A172 (cell line): ENCODE data around the gene DHRS12. TPM values are rescaled to one million over a fixed set of nuclear protein-coding genes. Genes with fewer than 3 reads are reported as not detected.
"Not testable (repeated sequence)": the region's sequence is repeated elsewhere in the genome, so short reads cannot be mapped to it uniquely, and the experiment has no call there.

ENCODE experiments used
- DNase-seq: peaks from one replicate; pipeline ENCODE4 v3.0.0-alpha.2; 2015; ENCODE audit warnings: low spot score
- total RNA-seq: library from RNA; depleted of rRNA; stranded (reverse); fragments of >200 nt; shearing (Covaris generic); gene quantifications from 2 replicates; pipeline ENCODE4 v1.2.3, GENCODE V29; 2014

Gene DHRS12
- total RNA-seq, 1 experiment from 2014 or later = 3.1 TPM

- no peak for DNase-seq
Measured at GRCh38 chr13:51827254-51827653, 23.3 kb upstream of the DHRS12 start.

DNA sequence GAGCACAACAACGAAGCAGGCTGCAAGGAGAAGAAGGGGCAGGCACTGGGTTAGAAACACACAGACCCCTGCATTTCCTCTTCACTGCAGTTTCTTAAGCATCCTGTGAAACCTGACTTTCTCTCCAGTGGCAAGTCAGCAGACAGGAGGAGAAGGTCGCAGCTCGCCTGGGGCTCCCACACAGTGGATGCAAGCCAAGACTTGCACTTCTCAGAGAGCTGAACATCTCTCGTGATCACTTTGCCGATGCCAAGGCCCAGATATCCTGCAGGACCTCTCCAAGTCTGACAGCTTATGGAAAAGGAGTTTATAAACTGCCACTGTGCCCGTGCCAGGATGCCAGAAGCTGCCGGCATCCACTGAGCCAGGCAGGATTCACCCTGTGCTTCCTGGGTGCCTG, 22.6 kb upstream of the DHRS12 start:
- no peak for DNase-seq

DNA sequence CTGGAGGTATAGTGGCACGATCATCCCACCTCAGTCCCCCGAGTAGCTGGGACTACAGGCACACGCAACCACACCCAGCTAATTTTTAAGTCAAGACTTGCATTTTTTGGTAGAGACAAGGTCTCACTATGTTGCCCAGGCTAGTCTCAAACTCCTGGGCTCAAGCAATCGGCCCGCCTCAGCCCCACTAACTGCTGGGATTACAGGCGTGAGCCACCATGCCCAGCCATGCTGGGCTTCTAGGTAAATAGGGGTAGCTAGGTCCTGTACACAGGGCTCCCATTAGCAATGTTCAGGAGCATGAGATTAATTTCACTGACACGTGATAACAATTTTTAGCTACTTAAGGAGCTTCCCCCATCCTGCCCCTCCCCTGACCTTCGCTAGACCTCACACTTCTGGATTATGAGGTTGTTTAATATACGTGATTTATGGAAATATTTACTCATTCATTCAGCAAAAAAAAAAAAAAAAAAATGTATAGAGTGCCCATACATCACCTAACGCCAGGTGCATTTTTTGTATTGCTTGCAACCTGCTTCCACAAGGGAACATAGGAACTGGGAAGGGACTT, 21.8 kb upstream of the DHRS12 start:
- no peak for DNase-seq

DNA sequence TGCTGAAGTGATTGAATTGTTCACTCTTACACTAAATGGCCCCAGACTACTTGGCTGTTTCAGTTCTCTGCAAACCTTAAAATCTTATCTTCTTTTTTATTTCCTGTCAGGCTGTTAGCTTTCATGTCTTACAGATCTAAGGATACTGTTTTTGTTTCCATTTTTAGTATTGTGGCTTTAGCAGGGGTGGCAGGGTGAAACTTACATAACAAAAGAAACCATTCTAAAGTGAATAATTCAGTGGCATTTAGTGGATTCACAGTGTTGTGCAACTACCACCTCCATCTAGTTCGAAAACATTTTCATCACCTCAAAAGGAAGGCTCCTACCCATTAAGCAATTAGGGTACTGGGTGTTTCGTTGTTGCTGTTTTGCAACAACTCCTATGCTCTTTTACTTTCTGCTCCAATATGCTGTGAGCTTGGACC, 21.2 kb upstream of the DHRS12 start:
- DNase-seq = no peak

DNA sequence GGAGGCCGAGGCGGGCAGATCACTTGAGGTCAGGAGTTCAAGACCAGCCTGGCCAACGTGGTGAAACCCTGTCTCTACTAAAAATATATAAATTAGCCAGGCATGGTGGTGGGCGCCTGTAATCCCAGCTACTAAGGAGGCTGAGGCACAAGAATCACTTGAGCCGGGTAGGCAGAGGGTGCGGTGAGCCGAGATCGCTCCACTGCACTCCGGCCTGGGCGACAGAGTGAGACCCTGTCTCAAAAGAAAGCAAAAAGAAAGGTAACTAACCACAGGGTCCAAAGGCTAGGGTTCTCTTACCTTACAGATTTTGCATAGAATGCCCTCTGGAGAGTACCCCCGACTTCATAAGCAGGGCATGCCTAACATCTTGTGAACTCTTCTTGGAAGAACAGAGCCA, 20.7 kb upstream of the DHRS12 start:
- DNase-seq = not testable (repeated sequence)

GRCh38 chr13:51823863-51824262, 19.9 kb upstream of the DHRS12 start:
- no peak for DNase-seq

GRCh38 chr13:51823359-51823758, 19.4 kb upstream of the DHRS12 start:
- no peak for DNase-seq

DNA sequence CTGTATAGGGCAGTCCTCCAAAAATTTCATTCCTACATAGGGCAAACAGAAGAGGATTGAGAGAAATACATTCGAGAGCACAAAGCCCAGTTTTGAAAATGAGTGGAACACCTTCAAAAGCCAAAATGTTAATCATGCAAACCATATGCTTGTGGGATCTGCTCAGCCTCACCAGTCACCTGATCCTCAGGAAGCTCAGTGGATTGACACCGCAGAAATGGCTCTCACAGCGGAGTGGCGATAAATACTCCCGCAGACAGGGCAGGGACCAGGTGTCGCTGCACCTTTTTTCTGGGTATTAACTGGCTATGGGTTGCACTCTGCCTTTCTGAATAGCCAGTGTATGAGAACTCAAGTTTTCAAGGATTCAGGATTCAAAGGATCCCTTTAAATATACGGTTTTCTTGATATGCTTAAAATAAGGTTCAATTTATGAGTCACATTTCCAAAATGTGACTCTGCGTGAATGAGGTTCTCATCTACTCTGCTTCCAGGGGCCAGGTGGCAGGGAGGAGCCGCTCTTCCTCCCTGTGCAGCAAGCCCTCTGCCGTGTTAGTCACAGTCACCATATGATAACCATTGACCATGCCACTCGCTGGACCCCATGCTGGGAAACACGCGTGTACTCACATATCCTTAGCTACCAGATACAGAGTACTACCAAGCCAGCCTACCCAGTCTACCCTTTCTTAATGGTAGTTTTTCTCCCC, 18.3 kb upstream of the DHRS12 start:
- no peak for DNase-seq

DNA sequence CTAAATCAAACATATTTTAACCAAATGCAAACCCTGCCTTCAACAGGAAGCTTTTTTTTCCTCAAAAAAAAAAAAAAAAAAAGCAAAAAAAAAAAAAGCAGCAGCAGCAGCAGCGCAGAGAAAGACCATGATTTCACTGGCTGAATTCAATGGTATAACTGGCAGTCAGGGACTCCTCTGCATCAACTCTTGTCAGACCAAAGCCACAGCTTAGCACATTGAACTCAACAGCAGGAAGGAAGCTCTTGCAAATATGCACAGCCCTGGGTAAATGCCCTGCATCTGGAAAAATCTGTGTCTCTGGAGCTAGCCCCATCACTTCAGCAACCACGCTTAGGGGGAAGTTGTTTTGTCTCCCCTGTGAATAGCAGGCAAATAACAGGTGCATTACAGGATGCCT, 17.6 kb upstream of the DHRS12 start:
- DNase-seq = no peak

DNA sequence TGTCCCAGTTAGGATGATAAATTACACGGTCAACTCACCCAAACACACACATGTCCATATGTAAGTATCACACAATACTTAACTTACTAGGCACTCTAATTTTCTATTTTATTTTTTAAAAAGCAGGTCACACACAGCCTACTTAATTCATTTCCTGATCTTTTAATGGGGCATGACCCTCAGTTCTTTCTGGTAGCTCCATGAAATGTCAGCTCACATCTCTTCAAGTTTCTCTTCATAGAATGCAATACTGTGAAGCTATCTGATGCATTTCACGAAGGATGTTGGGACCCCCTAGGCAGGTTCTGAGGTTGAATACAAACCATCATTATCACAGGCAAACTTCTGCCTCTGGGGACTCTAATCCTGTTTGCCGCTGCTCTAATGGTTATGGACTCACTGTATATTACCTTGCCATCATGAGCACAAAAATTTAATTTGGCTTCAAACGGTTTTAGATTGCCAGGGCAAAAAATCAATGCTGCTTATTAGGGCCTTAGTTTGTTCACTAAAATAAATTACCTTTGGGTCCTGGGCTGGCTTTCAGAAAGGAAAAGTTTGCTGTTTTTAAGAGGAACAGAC, 16.1 kb upstream of the DHRS12 start:
- DNase-seq = no peak

- no peak for DNase-seq
Measured at GRCh38 chr13:51819544-51819943, 15.6 kb upstream of the DHRS12 start.

DNA sequence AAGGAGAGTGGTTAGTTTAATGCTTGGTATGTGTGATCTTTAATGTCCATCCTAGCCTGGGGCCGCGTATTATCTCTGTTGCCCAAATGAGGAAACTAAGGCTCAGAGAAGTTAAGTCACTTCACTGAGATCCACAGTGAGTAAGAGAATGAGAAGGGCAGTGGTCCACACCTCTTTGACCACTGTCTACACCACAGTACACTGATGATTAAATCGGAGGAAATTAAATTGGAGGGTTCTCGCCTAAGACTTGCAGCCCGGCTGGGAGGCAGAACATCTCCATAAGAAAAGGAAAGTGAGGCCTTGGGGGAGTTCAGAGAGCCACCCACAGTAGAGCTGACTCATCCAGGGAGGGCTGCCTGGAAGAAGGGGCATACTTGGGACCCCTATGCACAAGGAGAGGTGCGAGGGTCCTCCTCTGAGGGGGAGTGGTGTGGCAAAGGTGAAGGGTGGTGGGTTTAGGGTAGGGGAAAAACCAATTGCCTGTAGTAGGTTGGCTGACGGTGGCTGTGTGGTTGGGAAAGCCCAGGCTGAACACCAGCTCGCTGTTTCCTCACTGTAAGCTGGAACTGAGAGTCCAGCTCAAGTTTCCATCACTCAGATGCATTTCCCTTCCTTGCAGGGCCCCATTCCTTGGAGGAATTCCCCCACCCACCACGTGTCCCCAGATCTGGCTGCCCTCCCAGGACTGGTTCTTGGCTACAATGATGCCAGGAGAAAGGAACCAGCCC, 15.0 kb upstream of the DHRS12 start:
- DNase-seq = peak; percentile 32

- no peak for DNase-seq
Measured at GRCh38 chr13:51818276-51818675, 14.3 kb upstream of the DHRS12 start.

- no peak for DNase-seq
Measured at GRCh38 chr13:51817717-51818116, 13.8 kb upstream of the DHRS12 start.

DNA sequence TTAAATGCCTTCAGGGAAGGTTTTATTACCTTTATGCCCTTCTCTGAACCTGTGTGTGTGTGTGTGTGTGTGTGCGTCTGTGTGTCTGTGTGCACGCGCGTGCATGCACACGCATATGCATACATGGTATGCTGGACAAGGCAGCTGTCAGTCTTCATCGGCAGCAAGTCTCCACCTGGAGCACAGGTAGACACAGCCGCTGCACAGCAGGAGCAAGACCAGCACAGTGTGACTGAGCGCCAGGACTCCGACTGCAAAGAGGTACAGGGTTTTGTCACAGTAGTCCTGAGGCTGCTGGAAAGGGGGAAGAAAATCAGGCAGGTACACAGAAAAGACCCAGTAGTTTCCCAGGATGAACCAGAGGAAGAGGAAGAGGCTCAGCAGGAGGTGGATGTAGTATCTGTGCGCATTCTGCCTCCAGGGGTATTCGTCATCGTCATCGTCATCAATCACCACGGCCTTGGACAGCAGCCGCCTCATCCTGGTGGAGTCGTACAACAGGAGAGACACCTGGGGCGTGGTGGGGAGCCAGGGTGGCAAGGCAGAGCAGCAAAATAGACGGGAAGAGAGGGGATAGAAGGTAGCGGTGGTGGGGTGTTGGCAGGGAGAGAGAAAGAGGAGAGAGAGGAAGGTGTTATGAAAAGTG, 12.8 kb upstream of the DHRS12 start:
- DNase-seq = peak; percentile 61

DNA sequence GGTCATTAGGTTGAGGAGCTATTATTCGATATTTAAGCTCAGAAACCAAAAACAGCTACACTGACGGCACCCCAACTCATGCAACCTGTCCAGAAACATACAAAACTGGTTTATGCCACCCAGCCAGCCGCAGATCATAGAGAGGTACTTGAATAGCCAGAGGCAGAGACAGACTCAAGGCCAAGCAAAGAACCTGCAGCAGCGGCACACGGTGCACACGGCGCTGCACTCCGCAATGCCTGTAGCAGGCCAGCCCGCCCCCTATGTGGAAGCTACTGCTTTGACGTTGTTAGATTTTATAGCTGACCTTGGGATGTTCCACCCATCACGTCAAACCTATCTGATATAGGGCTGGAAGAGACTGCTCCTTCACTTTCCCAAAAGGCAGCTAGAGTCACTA, 11.9 kb upstream of the DHRS12 start:
- no peak for DNase-seq

- peak; percentile 62 for DNase-seq
Measured at GRCh38 chr13:51814825-51815650, 11.1 kb upstream of the DHRS12 start.

DNA sequence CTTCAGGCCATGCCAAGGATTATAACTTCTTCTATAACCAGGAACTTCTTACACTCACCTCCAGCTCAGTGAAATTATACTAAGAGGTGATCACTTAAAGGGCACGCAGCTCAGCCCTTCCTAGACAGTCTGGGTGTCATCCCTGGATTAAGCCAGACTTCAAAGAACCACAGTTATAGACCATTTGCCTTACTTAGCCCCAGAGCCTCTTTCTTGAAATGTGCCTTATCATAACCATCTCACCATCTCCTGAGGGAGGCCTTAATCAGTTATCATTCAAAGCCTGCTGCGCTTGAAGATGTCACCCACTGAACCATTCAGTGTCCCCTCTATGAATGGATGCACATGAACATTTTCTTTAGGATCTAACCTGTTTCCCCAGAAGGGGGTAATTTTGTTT, 10.1 kb upstream of the DHRS12 start:
- no peak for DNase-seq

- DNase-seq = no peak
Measured at GRCh38 chr13:51811920-51812451, 8.0 kb upstream of the DHRS12 start.

DNA sequence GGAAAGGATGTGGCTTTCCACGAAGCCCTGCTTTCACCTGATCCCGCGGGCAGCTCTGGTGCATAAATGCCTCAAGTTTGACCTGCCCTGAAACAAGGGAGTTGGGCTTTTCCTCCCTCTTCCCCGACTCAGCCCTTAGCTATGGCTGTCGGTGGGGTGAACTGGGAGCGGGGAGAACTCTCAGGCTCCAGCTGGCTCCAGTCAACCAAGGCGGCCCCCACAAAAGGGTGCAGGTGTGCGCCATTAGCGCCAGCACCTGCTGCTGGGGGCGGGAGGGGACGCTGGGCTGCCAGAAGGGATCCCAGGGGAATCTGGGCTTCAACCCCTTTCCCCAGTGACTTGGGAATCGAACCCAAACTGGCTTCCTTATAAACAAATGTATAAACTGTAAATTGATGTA, 7.1 kb upstream of the DHRS12 start:
- DNase-seq = no peak

DNA sequence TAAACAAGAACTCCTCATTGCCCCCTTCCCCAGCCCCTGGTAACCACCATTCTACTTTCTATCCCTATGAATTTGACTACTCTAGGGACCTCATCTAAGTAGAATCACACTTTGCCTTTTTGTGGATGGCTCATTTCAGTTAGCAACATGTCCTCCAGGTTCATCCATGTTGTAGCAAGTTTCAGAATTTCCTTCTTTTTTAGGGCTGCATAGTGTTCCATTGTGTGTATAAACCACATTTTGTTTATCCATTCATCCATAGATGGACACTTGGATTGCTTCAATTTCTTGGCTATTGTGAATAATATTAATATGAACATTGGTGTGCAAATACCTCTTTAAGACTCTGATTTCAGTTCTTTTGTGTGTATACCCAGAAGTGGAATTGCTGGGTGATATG, 4.8 kb upstream of the DHRS12 start:
- no peak for DNase-seq
